GM23248 (cell line): Measurements from ENCODE around the gene PTRH1. TPM values are rescaled to one million over a fixed set of nuclear protein-coding genes. Genes with fewer than 3 reads are reported as not detected.

Source experiments
- DNase-seq: peaks from one replicate; pipeline ENCODE4 v3.0.0-alpha.2; 2015
- H2AFZ ChIP-seq: fragments of 200-600 bp; sonication (generic); 2 replicates; pipeline ENCODE4 v1.6.1; 2016; ENCODE audit warnings: antibody characterized with exemption
- H3F3A ChIP-seq: fragments of 200-600 bp; sonication (generic); 2 replicates; pipeline ENCODE4 v1.6.1; 2016; ENCODE audit warnings: mild to moderate bottlenecking, antibody characterized with exemption, mixed run types; ENCODE audit not compliant: insufficient read depth
- H3K27ac ChIP-seq: fragments of 200-600 bp; sonication (generic); 2 replicates; pipeline ENCODE4 v1.5.1; 2016; ENCODE audit warnings: mild to moderate bottlenecking
- H3K27me3 ChIP-seq: fragments of 200-600 bp; sonication (generic); replicated peaks from 2 replicates; pipeline ENCODE4 v1.6.1; 2016; ENCODE audit warnings: mild to moderate bottlenecking; ENCODE audit not compliant: insufficient read depth
- H3K36me3 ChIP-seq: fragments of 200-600 bp; sonication (generic); 2 replicates; pipeline ENCODE4 v1.6.1; 2016; ENCODE audit warnings: low read depth, mild to moderate bottlenecking
- H3K4me1 ChIP-seq: fragments of 200-600 bp; sonication (generic); 2 replicates; pipeline ENCODE4 v1.6.1; 2016; ENCODE audit warnings: mild to moderate bottlenecking; ENCODE audit not compliant: insufficient read depth
- H3K4me2 ChIP-seq: fragments of 200-600 bp; sonication (generic); one replicate; pipeline ENCODE4 v1.6.1; 2016; ENCODE audit warnings: mild to moderate bottlenecking; ENCODE audit not compliant: unreplicated experiment
- H3K4me3 ChIP-seq: fragments of 200-600 bp; sonication (generic); 2 replicates; pipeline ENCODE4 v1.5.1; 2016; ENCODE audit warnings: mild to moderate bottlenecking
- H3K79me2 ChIP-seq: fragments of 200-600 bp; sonication (generic); 2 replicates; pipeline ENCODE4 v1.6.1; 2016; ENCODE audit warnings: mild to moderate bottlenecking; ENCODE audit not compliant: insufficient read depth
- H3K9ac ChIP-seq: fragments of 200-600 bp; sonication (generic); 2 replicates; pipeline ENCODE4 v1.6.1; 2016; ENCODE audit warnings: mild to moderate bottlenecking
- H3K9me2 ChIP-seq: fragments of 200-600 bp; sonication (generic); 2 replicates; pipeline ENCODE4 v1.6.1; 2016; ENCODE audit warnings: mixed run types, mild to moderate bottlenecking, moderate library complexity; ENCODE audit not compliant: insufficient read depth
- H3K9me3 ChIP-seq: fragments of 200-600 bp; sonication (generic); one replicate; pipeline ENCODE4 v1.6.1; 2017; ENCODE audit warnings: low read depth
- H4K20me1 ChIP-seq: fragments of 200-600 bp; sonication (generic); 2 replicates; pipeline ENCODE4 v1.6.0; 2016; ENCODE audit not compliant: insufficient read depth
- EZH2 ChIP-seq: fragments of 200-600 bp; sonication (generic); IDR thresholded peaks from 2 replicates; pipeline ENCODE4 v1.6.1; 2018; ENCODE audit warnings: antibody characterized with exemption, mild to moderate bottlenecking; ENCODE audit not compliant: insufficient read depth, poor library complexity, severe bottlenecking
- EZH2phosphoT487 ChIP-seq: fragments of 200-600 bp; sonication (generic); IDR thresholded peaks from 2 replicates; pipeline ENCODE4 v1.6.1; 2018; ENCODE audit warnings: antibody characterized with exemption, moderate library complexity, mild to moderate bottlenecking, low read depth; ENCODE audit not compliant: insufficient read depth
- WGBS, 2 experiments: methylation state at CpG; one replicate each; pipeline ENCODE4 v1.1.6; 2015 to 2017; ENCODE audit warnings: low lambda C conversion rate in 2 of 2, low coverage in 1 of 2; ENCODE audit errors: missing lambda C conversion rate in 2 of 2; 5-methylcytosine and 5-hydroxymethylcytosine counted together
- in situ Hi-C: fragments of 300-500 bp; cut with MboI; formaldehyde crosslinking; loops from 2 replicates; pipeline ENCODE4 v1.15.0; 2020
- polyA plus RNA-seq: library from polyadenylated mRNA; unstranded; fragments of >200 nt; fragmentation: Nextera tagmentation; extraction: Ambion mirVana; gene quantifications from 2 replicates; pipeline ENCODE4 v1.2.1, GENCODE V29; 2016
- total RNA-seq: library from RNA; depleted of rRNA; stranded (reverse); fragments of >200 nt; shearing (Covaris generic); gene quantifications from 2 replicates; pipeline ENCODE4 v1.2.3, GENCODE V29; 2014

The PTRH1 gene
- total and polyA plus RNA-seq, 2 experiments from 2014 or later: 33.1 to 34.3 TPM

DNA sequence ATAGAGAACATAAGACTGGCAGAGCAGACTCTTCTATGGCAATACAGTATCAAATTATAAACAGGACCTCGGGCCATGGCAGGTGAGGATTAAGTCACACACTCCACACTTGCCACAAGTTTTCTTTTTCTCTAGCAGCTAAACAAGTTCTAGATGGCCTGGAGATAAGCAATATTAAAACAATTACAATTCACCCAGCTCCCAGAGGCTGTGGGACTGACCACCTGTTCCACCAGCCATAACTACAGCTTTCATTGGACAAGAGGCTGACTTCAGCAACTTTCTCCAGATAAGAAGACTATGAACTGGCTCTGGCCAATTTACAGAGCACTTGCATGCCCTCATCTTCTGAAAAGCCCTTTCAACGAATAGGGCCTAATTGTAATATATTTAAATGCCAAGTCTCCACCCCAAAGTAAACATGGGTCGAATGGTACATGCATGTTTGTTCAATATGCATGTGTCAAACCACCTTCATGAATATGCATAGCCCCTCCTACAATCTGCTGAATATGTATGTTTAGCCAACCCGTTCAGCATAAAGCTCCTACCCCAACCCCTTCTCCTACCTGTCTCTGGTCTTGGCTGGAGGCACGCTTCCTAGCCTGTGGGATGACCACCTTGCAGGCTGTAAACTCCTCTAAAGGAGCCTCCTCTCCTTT lies 14.7 kb downstream of the PTRH1 start:
- WGBS, 2 experiments: 81 to 82% methylated on average over 5 of the region's 5 CpGs
- no peak for DNase-seq
- no peak overlapping the region for H3K9ac ChIP-seq

DNA sequence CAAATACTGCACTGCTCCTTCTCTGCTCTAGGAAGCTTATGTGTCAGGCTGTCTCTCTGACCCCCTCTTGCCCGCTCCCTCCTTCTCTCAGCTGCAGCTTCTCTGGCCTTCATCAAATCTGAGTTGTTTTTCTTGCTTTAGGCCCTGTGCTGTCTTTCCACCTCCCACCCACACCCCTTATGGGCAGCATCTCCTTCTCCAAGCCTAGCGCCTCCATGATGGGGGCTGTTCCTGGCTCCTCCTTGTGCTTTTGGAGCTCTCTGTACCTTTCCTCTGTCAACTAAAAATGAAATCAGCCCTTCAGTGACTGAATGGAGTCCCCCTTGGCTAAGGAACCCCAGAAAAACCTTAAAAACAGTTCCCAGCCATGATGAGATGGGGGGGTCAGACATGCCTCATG lies 15.3 kb downstream of the PTRH1 start:
- Histone ChIP-seq H3K27me3 (no peaks in the 10 kb centered on the region), H3K9me2 (no peaks in the 10 kb centered on the region), H3K27ac (no peak overlapping the region), H3K9me3 (no peaks in the 10 kb centered on the region), H3K4me2 (no peak overlapping the region), H4K20me1 (no peaks in the 10 kb centered on the region), H3K9ac (no peak overlapping the region), H2AFZ (no peak overlapping the region), H3K4me1 (peaks cover 10% of the 10 kb centered on the region), H3F3A (peaks cover 12% of the 10 kb centered on the region; the same call in 1 of the 2 replicates), H3K4me3 (no peak overlapping the region), H3K79me2 (no peaks in the 10 kb centered on the region), H3K36me3 (no peaks in the 10 kb centered on the region)
- whole genome bisulfite sequencing, 2 experiments: 94 to 96% methylated on average over 2 of the region's 2 CpGs
- no peak for DNase-seq
- TF ChIP-seq EZH2phosphoT487: no peak
- no peak for TF ChIP-seq EZH2
- in situ Hi-C loops: no loop called here

More for the DNA sequence above, 14.7 kb downstream of the PTRH1 start:
- in situ Hi-C loops: no loop called here
- H3K4me1 ChIP-seq: peaks cover 4% of the 10 kb centered on the region
- no peak overlapping the region for H3K27ac ChIP-seq
- no peaks in the 10 kb centered on the region for H3K79me2 ChIP-seq
- H3K4me2 ChIP-seq: no peak overlapping the region
- H3K9me3 ChIP-seq: no peaks in the 10 kb centered on the region
- no peaks in the 10 kb centered on the region for H3K9me2 ChIP-seq
- no peaks in the 10 kb centered on the region for H3K36me3 ChIP-seq
- H2AFZ ChIP-seq: no peak overlapping the region
- TF ChIP-seq EZH2phosphoT487 (no peak), EZH2 (no peak)
- no peaks in the 10 kb centered on the region for H4K20me1 ChIP-seq
- H3K4me3 ChIP-seq: no peak overlapping the region
- peaks cover 8% of the 10 kb centered on the region; the same call in 1 of the 2 replicates for H3F3A ChIP-seq
- H3K27me3 ChIP-seq: no peaks in the 10 kb centered on the region

DNA sequence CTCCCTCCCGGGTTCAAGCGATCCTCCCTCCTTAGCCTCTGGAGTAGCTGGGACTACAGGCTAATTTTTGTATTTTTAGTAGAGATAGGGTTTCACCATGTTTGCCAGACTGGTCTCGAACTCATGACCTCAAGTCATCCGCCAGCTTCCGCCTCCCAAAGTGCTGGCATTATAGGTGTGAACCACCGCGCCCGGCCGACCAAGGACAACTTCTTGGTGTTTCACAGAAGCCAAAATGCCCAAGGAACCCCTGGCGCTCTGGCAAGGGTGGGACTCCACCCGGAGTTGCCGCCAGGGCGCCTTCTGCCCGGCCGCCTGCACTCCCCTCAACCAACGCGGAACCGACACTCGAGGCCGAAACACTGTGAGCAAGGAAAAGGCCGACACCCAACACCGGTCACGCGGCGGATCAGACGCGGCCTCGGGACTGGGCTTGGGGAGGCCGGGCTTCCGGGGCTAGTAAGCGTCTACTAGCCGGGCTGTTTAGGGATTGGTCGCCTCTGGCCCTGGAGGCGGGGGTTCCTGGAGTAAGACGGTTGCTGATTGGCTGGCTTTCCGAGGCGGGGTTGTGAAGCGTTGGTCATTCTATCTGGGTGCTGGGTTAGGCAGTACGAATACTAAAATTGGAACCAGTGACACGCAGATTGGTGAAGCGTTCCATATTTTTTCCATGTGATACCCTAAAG lies 16.3 kb downstream of the PTRH1 start:
- Histone ChIP-seq H3K4me1 (peaks cover 14% of the 10 kb centered on the region), H3K27ac (peak overlapping the region; percentile 69), H3K9me3 (no peaks in the 10 kb centered on the region), H3K4me2 (peak overlapping the region; percentile 67), H2AFZ (peak overlapping the region; percentile 90), H3K79me2 (no peaks in the 10 kb centered on the region), H3K9ac (peak overlapping the region; percentile 79), H3K9me2 (no peaks in the 10 kb centered on the region), H3K36me3 (no peaks in the 10 kb centered on the region), H3K27me3 (no peaks in the 10 kb centered on the region), H3K4me3 (peak overlapping the region; percentile 49), H4K20me1 (no peaks in the 10 kb centered on the region), H3F3A (peaks cover 16% of the 10 kb centered on the region; the same call in 1 of the 2 replicates)
- TF ChIP-seq EZH2 (no peak), EZH2phosphoT487 (no peak)
- WGBS, 2 experiments: 10 to 14% methylated on average over 41 of the region's 41 CpGs
- peak; percentile 99 for DNase-seq
- in situ Hi-C loops: no loop called here

DNA sequence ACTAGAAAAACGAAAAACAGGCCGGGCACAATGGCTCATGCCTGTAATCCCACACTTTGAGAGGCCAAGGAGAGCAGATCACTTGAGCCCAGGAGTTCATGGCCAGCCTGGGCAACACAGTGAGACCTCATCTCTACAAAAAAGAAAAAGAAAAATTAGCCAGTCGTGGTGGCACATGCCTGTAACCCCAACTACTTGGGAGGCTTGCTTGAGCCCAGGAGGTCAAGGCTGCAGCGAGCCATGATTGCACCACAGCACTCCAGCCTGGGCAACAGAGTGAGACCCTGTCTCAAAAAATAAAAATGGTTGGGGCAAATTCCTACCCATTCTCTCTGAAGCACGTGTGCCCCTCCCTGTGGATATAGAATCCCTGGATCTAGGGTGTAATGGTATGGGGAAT lies 17.1 kb downstream of the PTRH1 start:
- no peak overlapping the region for H2AFZ ChIP-seq
- no peaks in the 10 kb centered on the region for H4K20me1 ChIP-seq
- no peaks in the 10 kb centered on the region for H3K79me2 ChIP-seq
- peaks cover 14% of the 10 kb centered on the region for H3K4me1 ChIP-seq
- WGBS, 2 experiments: 90 to 91% methylated on average over 5 of the region's 5 CpGs
- no peak overlapping the region for H3K4me2 ChIP-seq
- H3K36me3 ChIP-seq: no peaks in the 10 kb centered on the region
- peaks cover 16% of the 10 kb centered on the region; the same call in 1 of the 2 replicates for H3F3A ChIP-seq
- H3K9ac ChIP-seq: no peak overlapping the region
- DNase-seq: no peak
- H3K4me3 ChIP-seq: no peak overlapping the region
- H3K27me3 ChIP-seq: no peaks in the 10 kb centered on the region
- H3K9me2 ChIP-seq: no peaks in the 10 kb centered on the region
- in situ Hi-C loops: no loop called here
- H3K9me3 ChIP-seq: no peaks in the 10 kb centered on the region
- no peak for TF ChIP-seq EZH2
- TF ChIP-seq EZH2phosphoT487: no peak
- no peak overlapping the region for H3K27ac ChIP-seq
